Bronchial epithelial cell (primary cell): Measurements from ENCODE around the gene KNDC1. TPM values are rescaled to one million over a fixed set of nuclear protein-coding genes. Genes with fewer than 3 reads are reported as not detected.

Source experiments
- DNase-seq: peaks from one replicate; pipeline ENCODE4 v3.0.0-alpha.2; 2010; ENCODE audit warnings: low read depth
- FAIRE-seq: peaks from 2 replicates; lab custom pipeline; 2011; peaks lifted over from hg19 to GRCh38; lab: Jason Lieb, UNC
- H3K27me3 ChIP-seq: 2 replicates; pipeline ENCODE4 v1.5.1; 2011; ENCODE audit warnings: low read length; ENCODE audit not compliant: control insufficient read depth, insufficient read depth
- H3K36me3 ChIP-seq: 2 replicates; pipeline ENCODE4 v1.5.1; 2011; ENCODE audit warnings: low read length; ENCODE audit not compliant: control insufficient read depth, insufficient read depth
- H3K4me3 ChIP-seq: 2 replicates; pipeline ENCODE4 v1.5.1; 2011; ENCODE audit warnings: mild to moderate bottlenecking, low read depth, low read length, control low read depth
- total RNA-seq: library from RNA; depleted of rRNA; stranded (reverse); fragments of >200 nt; gene quantifications from 2 replicates; pipeline ENCODE4 v1.2.1, GENCODE V29; 2014
- TF ChIP-seq, protein P1 (sequence below): IDR thresholded peaks from 2 replicates; pipeline ENCODE4 v1.5.1; 2011; ENCODE audit warnings: mild to moderate bottlenecking, moderate library complexity, low read length, control low read depth, inconsistent platforms; ENCODE audit not compliant: insufficient read depth, severe bottlenecking

KNDC1 gene
- total RNA-seq, 1 donor from 2014 or later = under 0.01 TPM

DNA sequence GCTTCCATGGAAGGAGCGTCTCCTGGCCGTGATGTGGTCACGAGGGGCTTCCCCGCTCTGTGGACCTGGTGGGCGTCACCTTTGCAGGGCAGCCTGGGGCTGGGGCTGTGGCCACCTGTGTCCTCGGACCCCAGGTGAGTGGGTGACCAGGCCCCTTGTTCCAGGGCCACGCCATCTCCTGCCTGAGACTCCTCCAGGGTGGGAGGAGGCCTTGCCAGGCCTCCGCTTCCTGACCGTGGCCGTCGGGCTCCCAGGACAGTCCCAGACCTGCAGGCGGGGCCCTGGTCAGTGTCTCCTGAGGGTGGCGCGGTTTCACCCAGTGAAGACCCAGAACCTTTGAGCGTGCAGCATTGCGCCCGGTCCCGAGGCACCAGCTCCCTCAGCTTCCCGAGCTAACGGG lies 49.6 kb downstream of the KNDC1 start:
- no peaks in the 10 kb centered on the region for H3K27me3 ChIP-seq

DNA sequence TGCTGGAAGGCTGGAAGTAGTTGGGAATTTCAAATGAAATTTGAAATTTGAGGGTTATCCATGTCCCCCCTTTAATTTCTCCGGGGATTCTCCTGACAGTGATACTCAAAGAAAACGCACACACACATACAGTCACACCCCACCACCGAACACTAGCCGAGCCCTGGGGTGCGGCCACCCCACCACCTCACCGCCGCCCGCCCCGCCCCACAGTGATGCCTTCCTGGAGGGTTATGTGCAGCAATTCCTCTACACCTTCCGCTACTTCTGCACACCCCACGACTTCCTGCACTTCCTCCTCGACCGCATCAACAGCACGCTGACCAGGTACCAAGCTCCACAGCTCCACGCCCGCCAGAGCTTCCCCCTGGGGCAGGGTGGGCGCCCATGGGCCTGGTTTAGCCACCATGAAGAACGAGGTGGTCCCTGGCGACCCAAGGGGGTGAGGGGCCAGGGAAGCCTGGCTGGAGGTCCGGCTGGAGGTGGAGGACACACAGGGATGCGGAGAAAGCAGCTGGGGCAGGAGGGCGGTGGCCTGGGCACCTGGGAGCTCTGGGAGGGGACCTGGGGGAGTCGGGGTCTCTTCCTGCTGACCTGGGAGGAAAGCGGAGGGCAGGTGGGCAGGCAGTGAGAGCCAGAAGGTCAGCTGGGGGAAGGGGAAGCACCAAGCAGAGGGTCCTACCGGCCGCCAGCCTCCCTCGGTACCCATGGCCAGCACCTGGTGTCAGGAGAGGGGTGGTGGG lies 50.5 kb downstream of the KNDC1 start:
- no peaks in the 10 kb centered on the region for H3K36me3 ChIP-seq
- TF ChIP-seq, protein P1, sequence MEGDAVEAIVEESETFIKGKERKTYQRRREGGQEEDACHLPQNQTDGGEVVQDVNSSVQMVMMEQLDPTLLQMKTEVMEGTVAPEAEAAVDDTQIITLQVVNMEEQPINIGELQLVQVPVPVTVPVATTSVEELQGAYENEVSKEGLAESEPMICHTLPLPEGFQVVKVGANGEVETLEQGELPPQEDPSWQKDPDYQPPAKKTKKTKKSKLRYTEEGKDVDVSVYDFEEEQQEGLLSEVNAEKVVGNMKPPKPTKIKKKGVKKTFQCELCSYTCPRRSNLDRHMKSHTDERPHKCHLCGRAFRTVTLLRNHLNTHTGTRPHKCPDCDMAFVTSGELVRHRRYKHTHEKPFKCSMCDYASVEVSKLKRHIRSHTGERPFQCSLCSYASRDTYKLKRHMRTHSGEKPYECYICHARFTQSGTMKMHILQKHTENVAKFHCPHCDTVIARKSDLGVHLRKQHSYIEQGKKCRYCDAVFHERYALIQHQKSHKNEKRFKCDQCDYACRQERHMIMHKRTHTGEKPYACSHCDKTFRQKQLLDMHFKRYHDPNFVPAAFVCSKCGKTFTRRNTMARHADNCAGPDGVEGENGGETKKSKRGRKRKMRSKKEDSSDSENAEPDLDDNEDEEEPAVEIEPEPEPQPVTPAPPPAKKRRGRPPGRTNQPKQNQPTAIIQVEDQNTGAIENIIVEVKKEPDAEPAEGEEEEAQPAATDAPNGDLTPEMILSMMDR = no peak
- FAIRE-seq (no peak), DNase-seq (no peak)
- H3K4me3 ChIP-seq = no peak overlapping the region
- H3K27me3 ChIP-seq = no peaks in the 10 kb centered on the region

More for the DNA sequence above, 49.6 kb downstream of the KNDC1 start:
- TF ChIP-seq, protein P1 = no peak
- FAIRE-seq = no peak
- no peak for DNase-seq
- Histone ChIP-seq H3K36me3 (no peaks in the 10 kb centered on the region), H3K4me3 (no peak overlapping the region)

DNA sequence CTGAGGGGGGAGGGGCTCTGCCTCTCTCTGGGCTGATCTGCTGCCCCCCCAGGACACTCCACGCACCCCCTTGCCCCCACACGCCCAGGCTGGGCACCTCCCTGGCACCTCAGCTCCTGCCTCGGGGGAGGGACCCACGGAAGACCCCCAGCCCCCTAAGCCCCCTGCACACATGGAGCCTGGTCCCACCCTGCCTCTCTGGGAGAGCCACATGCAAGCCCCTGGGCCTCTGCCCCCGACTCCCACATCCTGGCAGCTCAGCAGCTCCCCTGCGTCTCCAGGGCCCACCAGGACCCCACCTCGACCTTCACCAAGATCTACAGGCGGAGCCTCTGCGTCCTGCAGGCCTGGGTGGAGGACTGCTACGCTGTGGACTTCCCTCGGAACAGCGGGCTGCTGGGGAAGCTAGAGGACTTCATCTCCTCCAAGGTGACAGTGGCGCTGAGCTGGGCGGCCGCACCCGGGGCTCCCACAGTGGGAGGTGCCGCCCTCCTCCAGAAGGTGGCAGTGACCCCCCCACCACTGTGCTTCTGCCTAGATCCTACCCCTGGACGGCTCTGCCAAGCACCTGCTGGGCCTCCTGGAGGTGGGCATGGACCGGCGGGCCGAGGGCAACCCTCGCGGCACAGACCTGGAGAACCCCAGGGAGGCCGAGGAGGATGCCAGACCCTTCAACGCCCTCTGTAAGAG lies 51.3 kb downstream of the KNDC1 start:
- FAIRE-seq (no peak), DNase-seq (no peak)
- TF ChIP-seq, protein P1 = no peak
- no peaks in the 10 kb centered on the region for H3K36me3 ChIP-seq
- H3K27me3 ChIP-seq = no peaks in the 10 kb centered on the region
- no peak overlapping the region for H3K4me3 ChIP-seq

DNA sequence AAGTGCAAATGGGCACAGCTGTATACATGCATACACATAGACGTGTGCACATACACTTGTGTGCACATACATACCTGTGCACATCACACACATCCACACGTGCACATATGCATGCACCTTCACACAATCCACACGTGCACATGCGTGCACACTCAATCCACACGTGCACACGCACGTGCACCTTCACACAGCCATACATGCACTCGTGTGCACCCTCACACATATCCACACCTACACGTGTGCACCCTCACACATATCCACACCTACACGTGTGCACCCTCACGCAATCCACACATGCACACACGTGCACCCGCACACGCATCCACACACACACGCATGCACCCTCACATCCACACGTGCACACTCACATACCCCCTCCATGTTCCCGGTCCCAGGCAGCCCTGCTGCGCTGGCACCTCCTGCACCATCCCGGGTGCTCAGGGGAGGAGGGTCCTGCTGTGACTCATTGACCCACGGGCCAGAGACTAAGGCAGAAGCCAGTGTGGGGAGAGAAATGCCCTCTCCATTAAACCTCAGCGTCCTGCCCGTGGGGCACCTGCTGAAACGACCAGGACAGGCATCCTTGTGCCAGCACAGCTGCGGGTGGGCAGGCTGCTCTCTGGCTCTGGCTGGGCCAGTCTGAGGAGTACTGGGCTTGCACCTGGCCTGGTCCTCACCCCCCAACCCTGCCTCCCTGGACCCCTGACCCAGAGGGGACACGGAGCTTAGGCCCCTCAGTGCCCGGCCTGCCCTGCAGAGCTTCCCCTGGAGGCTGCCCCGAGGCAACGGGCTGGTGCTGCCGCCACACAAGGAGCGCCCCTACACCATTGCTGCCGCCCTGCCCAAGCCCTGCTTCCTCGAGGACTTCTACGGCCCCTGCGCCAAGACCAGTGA lies 52.2 kb downstream of the KNDC1 start:
- DNase-seq (no peak), FAIRE-seq (peak; percentile 97)
- TF ChIP-seq, protein P1 = no peak
- Histone ChIP-seq H3K36me3 (no peaks in the 10 kb centered on the region), H3K4me3 (no peak overlapping the region), H3K27me3 (no peaks in the 10 kb centered on the region)

DNA sequence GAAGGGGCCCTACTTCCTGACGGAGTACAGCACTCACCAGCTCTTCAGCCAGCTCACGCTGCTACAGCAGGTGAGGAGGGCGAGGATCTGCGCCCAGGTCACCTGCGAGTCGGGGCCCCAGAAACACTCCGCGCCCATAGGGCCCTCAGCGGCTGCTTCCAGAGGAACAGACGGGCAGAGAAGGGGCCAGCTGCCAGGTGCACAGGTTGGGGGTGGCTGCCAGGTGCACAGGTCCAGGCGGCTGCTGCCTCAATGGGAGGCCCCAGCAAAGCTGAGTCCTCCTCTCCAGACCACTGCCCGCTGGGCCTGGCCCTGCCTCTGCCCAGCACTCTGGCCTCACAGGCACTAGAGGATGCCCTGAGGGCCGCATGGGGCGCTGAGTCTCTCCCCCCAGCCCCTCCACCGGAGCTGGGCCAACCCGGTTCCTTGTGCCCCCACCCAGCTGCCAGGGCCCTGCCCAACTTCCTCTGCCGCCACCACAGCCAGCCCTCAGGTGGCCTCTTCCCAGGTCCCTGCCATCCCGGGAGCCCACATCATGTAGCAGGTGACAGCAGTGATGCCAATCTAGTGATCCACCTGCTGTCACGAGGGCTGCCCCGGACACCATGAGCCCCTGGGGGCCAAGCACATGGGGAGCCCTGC lies 53.0 kb downstream of the KNDC1 start:
- Histone ChIP-seq H3K36me3 (no peaks in the 10 kb centered on the region), H3K27me3 (no peaks in the 10 kb centered on the region), H3K4me3 (no peak overlapping the region)
- TF ChIP-seq, protein P1 = no peak
- FAIRE-seq (no peak), DNase-seq (no peak)
